CD4-positive, alpha-beta memory T cell (primary cell): Measurements from ENCODE around the gene POLD2. TPM values are rescaled to one million over a fixed set of nuclear protein-coding genes. Genes with fewer than 3 reads are reported as not detected.

Source experiments
- CTCF ChIA-PET: fragments of 350-600 bp; sonication (Branson Sonifier 250); formaldehyde crosslinking; loops from one replicate; lab custom pipeline; 2021; ENCODE audit warnings: inconsistent platforms; ENCODE audit not compliant: partially characterized antibody; lab: Charles Lee
- POLR2A ChIA-PET: fragments of 350-600 bp; sonication (Branson Sonifier 250); formaldehyde crosslinking; loops from one replicate; lab custom pipeline; 2021; ENCODE audit not compliant: partially characterized antibody; lab: Charles Lee
- DNase-seq, 5 donors: peaks; one replicate each; pipeline versions ENCODE4 v3.0.0 to v3.0.0-alpha.2; 2020 to 2022; ENCODE audit warnings: mixed read lengths in 1 of 5
- H3K27ac ChIP-seq: one replicate; pipeline ENCODE4 v1.7.0; 2013; ENCODE audit warnings: low read depth, low read length
- H3K27me3 ChIP-seq: 2 replicates; pipeline ENCODE4 v1.7.0; 2013; ENCODE audit warnings: mild to moderate bottlenecking, low read length, moderate library complexity; ENCODE audit not compliant: insufficient read depth
- H3K36me3 ChIP-seq: 2 replicates; pipeline ENCODE4 v1.7.0; 2013; ENCODE audit warnings: mild to moderate bottlenecking, low read length, moderate library complexity; ENCODE audit not compliant: insufficient read depth
- H3K4me1 ChIP-seq: 2 replicates; pipeline ENCODE4 v1.7.0; 2013; ENCODE audit warnings: mild to moderate bottlenecking, low read length, moderate library complexity; ENCODE audit not compliant: insufficient read depth
- H3K4me3 ChIP-seq, 2 donors: one replicate each; pipeline ENCODE4 v1.7.0; 2013; ENCODE audit warnings: low read length in 2 of 2, mild to moderate bottlenecking in 1 of 2
- H3K9me3 ChIP-seq, 2 donors: one replicate each; pipeline ENCODE4 v1.7.0; 2013; ENCODE audit warnings: low read length in 2 of 2, control low read depth in 1 of 2; ENCODE audit not compliant: control insufficient read depth in 1 of 2
- H3K27ac Mint-ChIP-seq, 7 donors: one replicate each; pipeline ENCODE4 v1.8.0; 2020 to 2021; ENCODE audit warnings: mixed read lengths in 7 of 7, mild to moderate bottlenecking in 6 of 7, inconsistent platforms in 3 of 7, moderate library complexity in 3 of 7
- H3K27me3 Mint-ChIP-seq, 2 donors: one replicate each; pipeline ENCODE4 v1.8.0; 2020 to 2021; ENCODE audit warnings: mixed read lengths in 2 of 2
- H3K36me3 Mint-ChIP-seq, 2 donors: one replicate each; pipeline ENCODE4 v1.8.0; 2020 to 2021; ENCODE audit warnings: mixed read lengths in 2 of 2, inconsistent platforms in 1 of 2, mild to moderate bottlenecking in 1 of 2
- H3K4me1 Mint-ChIP-seq, 4 donors: one replicate each; pipeline ENCODE4 v1.8.0; 2020 to 2021; ENCODE audit warnings: mixed read lengths in 4 of 4, mild to moderate bottlenecking in 1 of 4
- H3K4me3 Mint-ChIP-seq, 8 donors: one replicate each; pipeline ENCODE4 v1.8.0; 2020 to 2021; ENCODE audit warnings: mixed read lengths in 8 of 8, mild to moderate bottlenecking in 7 of 8, moderate library complexity in 6 of 8, inconsistent platforms in 3 of 8
- H3K9me3 Mint-ChIP-seq, 8 donors: one replicate each; pipeline ENCODE4 v1.8.0; 2020 to 2021; ENCODE audit warnings: mixed read lengths in 8 of 8, mild to moderate bottlenecking in 5 of 8, inconsistent platforms in 3 of 8, moderate library complexity in 1 of 8
- intact Hi-C: fragments of 100-400 bp; cut with micrococcal nuclease; formaldehyde crosslinking; loops from one replicate; pipeline ENCODE4 v1.15.1; 2023
- polyA plus RNA-seq, 2 donors: library from polyadenylated mRNA; unstranded; fragments of 300-500 nt; fragmentation: Illumina TruSeq; gene quantifications; one replicate each; pipeline ENCODE4 v1.2.3, GENCODE V29; 2021
- total RNA-seq, 2 experiments: library from RNA; stranded (reverse); gene quantifications; one replicate each; pipeline ENCODE4 v1.2.3, GENCODE V29; 2021

Gene POLD2
- total and polyA plus RNA-seq, 4 experiments from 2014 or later = 48.7 to 94.4 (median 75.2) TPM

- Mint-ChIP-seq H3K4me3 (peak overlapping the region in 2 of 8 donors; percentile 13 to 48), H3K4me1 (peaks cover 4 to 21% (median 7%) of the 10 kb centered on the region in 4 donors), H3K36me3 (no peaks in the 10 kb centered on the region), H3K9me3 (peaks cover 0 to 2% (median 0%) of the 10 kb centered on the region in 8 donors), H3K27ac (no peak overlapping the region), H3K27me3 (peaks cover 11 to 22% of the 10 kb centered on the region in 2 donors)
- POLR2A ChIA-PET = interaction anchor here (0.7 to 1.1 kb wide), 2 partner anchors 10 to 35 kb away, joined by 3 to 4 read pairs; no protein-coding TSS in a partner anchor
- H3K4me1 ChIP-seq = peaks cover 5% of the 10 kb centered on the region
- H3K4me3 ChIP-seq = no peak overlapping the region
- intact Hi-C loops = no loop called here
- H3K27me3 ChIP-seq = peaks cover 7% of the 10 kb centered on the region
- H3K9me3 ChIP-seq = no peaks in the 10 kb centered on the region
- H3K27ac ChIP-seq = no peak overlapping the region
- no peaks in the 10 kb centered on the region for H3K36me3 ChIP-seq
- no peak for DNase-seq
- CTCF ChIA-PET = no interaction called here
Observed at GRCh38 chr7:44101966-44102845, 21.1 kb downstream of the POLD2 start.

GRCh38 chr7:44101303-44101965 is 21.9 kb downstream of the POLD2 start:
- H3K36me3 ChIP-seq = no peaks in the 10 kb centered on the region
- Mint-ChIP-seq H3K9me3 (peaks cover 0 to 2% (median 0%) of the 10 kb centered on the region in 8 donors), H3K36me3 (no peaks in the 10 kb centered on the region), H3K27ac (no peak overlapping the region), H3K4me3 (no peak overlapping the region), H3K27me3 (peaks cover 11 to 22% of the 10 kb centered on the region in 2 donors), H3K4me1 (peaks cover 6 to 21% (median 9%) of the 10 kb centered on the region in 4 donors)
- peaks cover 5% of the 10 kb centered on the region for H3K4me1 ChIP-seq
- CTCF ChIA-PET = no interaction called here
- H3K27me3 ChIP-seq = peaks cover 7% of the 10 kb centered on the region
- no peak overlapping the region for H3K4me3 ChIP-seq
- intact Hi-C loops = no loop called here
- no peak overlapping the region for H3K27ac ChIP-seq
- no peaks in the 10 kb centered on the region for H3K9me3 ChIP-seq
- POLR2A ChIA-PET = interaction anchor here (1.1 kb wide), 1 partner anchor 11 kb away, joined by 4 read pairs; no protein-coding TSS in a partner anchor
- no peak for DNase-seq

GRCh38 chr7:44100458-44101302 is 22.7 kb downstream of the POLD2 start:
- no peak for DNase-seq
- peaks cover 7% of the 10 kb centered on the region for H3K27me3 ChIP-seq
- Mint-ChIP-seq H3K9me3 (peaks cover 0 to 2% (median 0%) of the 10 kb centered on the region in 8 donors), H3K27me3 (peaks cover 10 to 18% of the 10 kb centered on the region in 2 donors), H3K4me1 (peaks cover 6 to 14% (median 8%) of the 10 kb centered on the region in 4 donors), H3K36me3 (no peaks in the 10 kb centered on the region), H3K4me3 (no peak overlapping the region), H3K27ac (no peak overlapping the region)
- no peak overlapping the region for H3K27ac ChIP-seq
- POLR2A ChIA-PET = no interaction called here
- CTCF ChIA-PET = no interaction called here
- H3K4me3 ChIP-seq = no peak overlapping the region
- intact Hi-C loops = no loop called here
- H3K36me3 ChIP-seq = no peaks in the 10 kb centered on the region
- H3K9me3 ChIP-seq = no peaks in the 10 kb centered on the region
- peaks cover 5% of the 10 kb centered on the region for H3K4me1 ChIP-seq

GRCh38 chr7:44099669-44100068 is 23.7 kb downstream of the POLD2 start:
- Histone ChIP-seq H3K36me3 (no peaks in the 10 kb centered on the region), H3K27ac (no peak overlapping the region), H3K4me1 (peaks cover 3% of the 10 kb centered on the region), H3K4me3 (no peak overlapping the region), H3K9me3 (no peaks in the 10 kb centered on the region), H3K27me3 (no peaks in the 10 kb centered on the region)
- Mint-ChIP-seq H3K36me3 (no peaks in the 10 kb centered on the region), H3K27ac (no peak overlapping the region), H3K9me3 (no peaks in the 10 kb centered on the region), H3K27me3 (peaks cover 7 to 12% of the 10 kb centered on the region in 2 donors), H3K4me1 (peaks cover 1 to 7% (median 5%) of the 10 kb centered on the region in 4 donors), H3K4me3 (no peak overlapping the region)
- DNase-seq = no peak
- POLR2A ChIA-PET = interaction anchor here (0.7 kb wide), 1 partner anchor 53 kb away, joined by 3 read pairs; no protein-coding TSS in a partner anchor
- CTCF ChIA-PET = no interaction called here
- intact Hi-C loops = no loop called here

GRCh38 chr7:44098092-44099068 is 25.0 kb downstream of the POLD2 start:
- no peak overlapping the region for H3K27ac ChIP-seq
- no peaks in the 10 kb centered on the region for H3K27me3 ChIP-seq
- H3K36me3 ChIP-seq = no peaks in the 10 kb centered on the region
- no peaks in the 10 kb centered on the region for H3K4me1 ChIP-seq
- no peak overlapping the region for H3K27ac Mint-ChIP-seq
- no peaks in the 10 kb centered on the region for H3K36me3 Mint-ChIP-seq
- peaks cover 1 to 6% (median 3%) of the 10 kb centered on the region in 4 donors for H3K4me1 Mint-ChIP-seq
- POLR2A ChIA-PET = interaction anchor here (0.7 kb wide), 1 partner anchor 52 kb away, joined by 3 read pairs; no protein-coding TSS in a partner anchor
- no peak overlapping the region for H3K4me3 ChIP-seq
- peaks cover 7 to 11% of the 10 kb centered on the region in 2 donors for H3K27me3 Mint-ChIP-seq
- CTCF ChIA-PET = interaction anchor here (0.8 kb wide), 1 partner anchor 17 kb away, joined by 3 read pairs; no protein-coding TSS in a partner anchor
- no peak overlapping the region for H3K4me3 Mint-ChIP-seq
- DNase-seq = no peak
- H3K9me3 Mint-ChIP-seq = no peaks in the 10 kb centered on the region
- H3K9me3 ChIP-seq = no peaks in the 10 kb centered on the region
- intact Hi-C loops = no loop called here
